Measurements from ENCODE around the gene SHROOM4. TPM values are rescaled to one million over a fixed set of nuclear protein-coding genes. Genes with fewer than 3 reads are reported as not detected.

The SHROOM4 gene
- total RNA-seq, 2 experiments from 2014 or later, result not detected

- TF ChIP-seq CTCF (IDR thresholded peaks at IDR 0.05), result no peak
- intact Hi-C loops (cut with DNase I, micrococcal nuclease), result no loop called here
- Histone ChIP-seq H3K9me3 (ENCODE audit: control insufficient read depth in 1 of 2, insufficient read depth in 1 of 2, low read length in 2 of 2) (no peaks in the 10 kb centered on the region), H3K4me3 (ENCODE audit: low read length) (no peak overlapping the region), H3K27ac (ENCODE audit: low read depth in 1 of 2, low read length in 2 of 2) (no peak overlapping the region), H3K27me3 (ENCODE audit: control insufficient read depth in 1 of 2, insufficient read depth in 2 of 2, low read length in 2 of 2) (no peaks in the 10 kb centered on the region), H3K4me1 (ENCODE audit: insufficient read depth, low read length) (no peaks in the 10 kb centered on the region), H3K36me3 (ENCODE audit: insufficient read depth, low read length) (no peaks in the 10 kb centered on the region)
- no peaks in the 10 kb centered on the region for H3K27me3 Mint-ChIP-seq
- H3K4me3 Mint-ChIP-seq, result no peak overlapping the region
- H3K4me1 Mint-ChIP-seq (ENCODE audit: low read depth), result no peaks in the 10 kb centered on the region
- H3K27ac Mint-ChIP-seq, result no peak overlapping the region
- no peak for DNase-seq
- POLR2A ChIA-PET, result no interaction called here
- no peak for ATAC-seq (ENCODE audit: poor library complexity)
- CTCF ChIA-PET, result no interaction called here
- no peaks in the 10 kb centered on the region for H3K9me3 Mint-ChIP-seq
- H3K36me3 Mint-ChIP-seq (ENCODE audit: low read depth), result no peaks in the 10 kb centered on the region
Measured at GRCh38 chrX:50852524-50852923, 38.5 kb upstream of the SHROOM4 start.

GRCh38 chrX:50842221-50842620 lies 28.2 kb upstream of the SHROOM4 start:
- H3K36me3 ChIP-seq (ENCODE audit: insufficient read depth, low read length), result no peaks in the 10 kb centered on the region
- no peak for TF ChIP-seq CTCF (IDR thresholded peaks at IDR 0.05)
- Mint-ChIP-seq H3K4me3 (no peak overlapping the region), H3K4me1 (ENCODE audit: low read depth) (no peaks in the 10 kb centered on the region), H3K27ac (no peak overlapping the region), H3K9me3 (no peaks in the 10 kb centered on the region), H3K27me3 (no peaks in the 10 kb centered on the region), H3K36me3 (ENCODE audit: low read depth) (no peaks in the 10 kb centered on the region)
- no peak for ATAC-seq (ENCODE audit: poor library complexity)
- H3K4me3 ChIP-seq (ENCODE audit: low read length), result no peak overlapping the region
- DNase-seq, result no peak
- ChIA-PET POLR2A (no interaction called here), CTCF (no interaction called here)
- H3K27ac ChIP-seq (ENCODE audit: low read depth in 1 of 2, low read length in 2 of 2), result no peak overlapping the region
- intact Hi-C loops (cut with DNase I, micrococcal nuclease), result no loop called here
- no peaks in the 10 kb centered on the region for H3K27me3 ChIP-seq (ENCODE audit: control insufficient read depth in 1 of 2, insufficient read depth in 2 of 2, low read length in 2 of 2)
- no peaks in the 10 kb centered on the region for H3K9me3 ChIP-seq (ENCODE audit: control insufficient read depth in 1 of 2, insufficient read depth in 1 of 2, low read length in 2 of 2)
- no peaks in the 10 kb centered on the region for H3K4me1 ChIP-seq (ENCODE audit: insufficient read depth, low read length)

GRCh38 chrX:50839730-50840129 lies 25.7 kb upstream of the SHROOM4 start:
- Mint-ChIP-seq H3K4me3 (no peak overlapping the region), H3K36me3 (ENCODE audit: low read depth) (no peaks in the 10 kb centered on the region), H3K27me3 (no peaks in the 10 kb centered on the region), H3K4me1 (ENCODE audit: low read depth) (no peaks in the 10 kb centered on the region), H3K27ac (no peak overlapping the region), H3K9me3 (no peaks in the 10 kb centered on the region)
- no peak for TF ChIP-seq CTCF (IDR thresholded peaks at IDR 0.05)
- Histone ChIP-seq H3K4me1 (ENCODE audit: insufficient read depth, low read length) (no peaks in the 10 kb centered on the region), H3K36me3 (ENCODE audit: insufficient read depth, low read length) (no peaks in the 10 kb centered on the region), H3K4me3 (ENCODE audit: low read length) (no peak overlapping the region), H3K27ac (ENCODE audit: low read depth in 1 of 2, low read length in 2 of 2) (no peak overlapping the region), H3K27me3 (ENCODE audit: control insufficient read depth in 1 of 2, insufficient read depth in 2 of 2, low read length in 2 of 2) (no peaks in the 10 kb centered on the region), H3K9me3 (ENCODE audit: control insufficient read depth in 1 of 2, insufficient read depth in 1 of 2, low read length in 2 of 2) (no peaks in the 10 kb centered on the region)
- intact Hi-C loops (cut with DNase I, micrococcal nuclease), result no loop called here
- POLR2A ChIA-PET, result no interaction called here
- CTCF ChIA-PET, result no interaction called here
- no peak for ATAC-seq (ENCODE audit: poor library complexity)
- no peak for DNase-seq

All from CD4-positive, alpha-beta T cell (primary cell).